Uterus (tissue), 2 donors: Measurements from ENCODE around the gene ULK4.

Source experiments
- POLR2A ChIP-seq, 2 donors: fragments of 450-650 bp; IDR thresholded peaks; one replicate each; pipeline ENCODE4 v1.6.1; 2016; ENCODE audit warnings: antibody characterized with exemption in 2 of 2, mild to moderate bottlenecking in 1 of 2, moderate library complexity in 1 of 2
- TF ChIP-seq, protein P1 (sequence below), 4 experiments: fragments of 200-600 bp in 2 of 4; fragments of 450-650 bp in 2 of 4; sonication (generic) in 2 of 4; IDR thresholded peaks; one replicate each; pipeline ENCODE4 v1.5.1; 2016 to 2019; ENCODE audit warnings: antibody characterized with exemption in 4 of 4, mild to moderate bottlenecking in 2 of 4, moderate library complexity in 1 of 4

DNA sequence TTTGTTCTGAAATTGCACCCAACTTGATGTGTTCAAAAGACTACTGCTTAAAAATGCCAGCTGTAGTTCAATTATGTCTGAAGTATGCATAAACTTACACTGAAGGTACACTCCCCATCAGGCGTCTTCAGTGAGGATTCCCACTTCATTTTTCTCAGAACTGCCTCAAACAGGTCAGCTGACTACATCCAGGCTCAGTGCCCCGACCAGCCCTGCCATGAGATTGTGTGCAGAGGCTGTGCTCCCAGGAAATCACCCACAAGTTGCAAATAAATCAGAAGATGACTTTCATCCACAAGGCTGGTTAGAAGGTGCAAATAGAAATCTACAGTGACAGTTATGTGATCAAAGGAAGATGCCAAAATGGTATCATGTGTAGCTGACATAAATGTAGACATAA is 711.1 kb downstream of the ULK4 start:
- TF ChIP-seq, protein P1, sequence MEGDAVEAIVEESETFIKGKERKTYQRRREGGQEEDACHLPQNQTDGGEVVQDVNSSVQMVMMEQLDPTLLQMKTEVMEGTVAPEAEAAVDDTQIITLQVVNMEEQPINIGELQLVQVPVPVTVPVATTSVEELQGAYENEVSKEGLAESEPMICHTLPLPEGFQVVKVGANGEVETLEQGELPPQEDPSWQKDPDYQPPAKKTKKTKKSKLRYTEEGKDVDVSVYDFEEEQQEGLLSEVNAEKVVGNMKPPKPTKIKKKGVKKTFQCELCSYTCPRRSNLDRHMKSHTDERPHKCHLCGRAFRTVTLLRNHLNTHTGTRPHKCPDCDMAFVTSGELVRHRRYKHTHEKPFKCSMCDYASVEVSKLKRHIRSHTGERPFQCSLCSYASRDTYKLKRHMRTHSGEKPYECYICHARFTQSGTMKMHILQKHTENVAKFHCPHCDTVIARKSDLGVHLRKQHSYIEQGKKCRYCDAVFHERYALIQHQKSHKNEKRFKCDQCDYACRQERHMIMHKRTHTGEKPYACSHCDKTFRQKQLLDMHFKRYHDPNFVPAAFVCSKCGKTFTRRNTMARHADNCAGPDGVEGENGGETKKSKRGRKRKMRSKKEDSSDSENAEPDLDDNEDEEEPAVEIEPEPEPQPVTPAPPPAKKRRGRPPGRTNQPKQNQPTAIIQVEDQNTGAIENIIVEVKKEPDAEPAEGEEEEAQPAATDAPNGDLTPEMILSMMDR (IDR thresholded peaks at IDR 0.05), result no peak
- no peak for TF ChIP-seq POLR2A (IDR thresholded peaks at IDR 0.05)
